Esophagus muscularis mucosa (tissue), 4 donors: Measurements from ENCODE around the gene EYA4.

Experiments
- EP300 ChIP-seq: sonication (generic); formaldehyde crosslinking; IDR thresholded peaks from one replicate; pipeline ENCODE4 v1.6.1; 2017; ENCODE audit warnings: antibody characterized with exemption
- POLR2A ChIP-seq: fragments of 450-650 bp; IDR thresholded peaks from one replicate; pipeline ENCODE4 v1.6.1; 2017; ENCODE audit warnings: antibody characterized with exemption, moderate library complexity, mild to moderate bottlenecking, low read depth
- TF ChIP-seq, protein P1 (sequence below), 3 experiments: fragments of 200-600 bp in 2 of 3; fragments of 450-650 bp in 1 of 3; sonication (generic) in 2 of 3; IDR thresholded peaks; one replicate each; pipeline ENCODE4 v1.5.1; 2017 to 2019; ENCODE audit warnings: antibody characterized with exemption in 3 of 3, mild to moderate bottlenecking in 2 of 3, moderate library complexity in 1 of 3

DNA sequence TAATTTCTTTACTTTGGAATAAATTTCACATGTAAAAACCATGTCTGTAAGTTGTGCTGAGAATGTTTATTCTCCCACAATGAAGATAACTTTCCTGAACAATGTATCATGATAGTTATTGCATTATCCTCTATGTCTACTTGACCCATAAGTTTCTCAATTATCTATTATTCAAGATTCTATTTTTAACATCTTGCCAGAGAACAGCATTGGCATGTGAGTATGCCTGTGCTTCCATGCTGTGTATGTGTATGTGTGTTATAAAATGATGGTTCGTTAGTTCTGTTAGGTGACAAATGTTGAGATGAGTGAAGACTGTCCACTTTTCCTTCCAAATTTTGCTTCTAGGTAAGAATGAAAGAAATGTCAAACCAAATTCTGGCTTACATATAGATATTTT lies 111.9 kb downstream of the EYA4 start:
- TF ChIP-seq, protein P1, sequence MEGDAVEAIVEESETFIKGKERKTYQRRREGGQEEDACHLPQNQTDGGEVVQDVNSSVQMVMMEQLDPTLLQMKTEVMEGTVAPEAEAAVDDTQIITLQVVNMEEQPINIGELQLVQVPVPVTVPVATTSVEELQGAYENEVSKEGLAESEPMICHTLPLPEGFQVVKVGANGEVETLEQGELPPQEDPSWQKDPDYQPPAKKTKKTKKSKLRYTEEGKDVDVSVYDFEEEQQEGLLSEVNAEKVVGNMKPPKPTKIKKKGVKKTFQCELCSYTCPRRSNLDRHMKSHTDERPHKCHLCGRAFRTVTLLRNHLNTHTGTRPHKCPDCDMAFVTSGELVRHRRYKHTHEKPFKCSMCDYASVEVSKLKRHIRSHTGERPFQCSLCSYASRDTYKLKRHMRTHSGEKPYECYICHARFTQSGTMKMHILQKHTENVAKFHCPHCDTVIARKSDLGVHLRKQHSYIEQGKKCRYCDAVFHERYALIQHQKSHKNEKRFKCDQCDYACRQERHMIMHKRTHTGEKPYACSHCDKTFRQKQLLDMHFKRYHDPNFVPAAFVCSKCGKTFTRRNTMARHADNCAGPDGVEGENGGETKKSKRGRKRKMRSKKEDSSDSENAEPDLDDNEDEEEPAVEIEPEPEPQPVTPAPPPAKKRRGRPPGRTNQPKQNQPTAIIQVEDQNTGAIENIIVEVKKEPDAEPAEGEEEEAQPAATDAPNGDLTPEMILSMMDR (IDR thresholded peaks at IDR 0.05) = no peak
- TF ChIP-seq POLR2A = no peak
- TF ChIP-seq EP300 = no peak
